ENCODE measurements around the gene DUSP16.
"Not testable (repeated sequence)": the region's sequence is repeated elsewhere in the genome, so short reads cannot be mapped to it uniquely, and the experiment has no call there.

DUSP16 gene

DNA sequence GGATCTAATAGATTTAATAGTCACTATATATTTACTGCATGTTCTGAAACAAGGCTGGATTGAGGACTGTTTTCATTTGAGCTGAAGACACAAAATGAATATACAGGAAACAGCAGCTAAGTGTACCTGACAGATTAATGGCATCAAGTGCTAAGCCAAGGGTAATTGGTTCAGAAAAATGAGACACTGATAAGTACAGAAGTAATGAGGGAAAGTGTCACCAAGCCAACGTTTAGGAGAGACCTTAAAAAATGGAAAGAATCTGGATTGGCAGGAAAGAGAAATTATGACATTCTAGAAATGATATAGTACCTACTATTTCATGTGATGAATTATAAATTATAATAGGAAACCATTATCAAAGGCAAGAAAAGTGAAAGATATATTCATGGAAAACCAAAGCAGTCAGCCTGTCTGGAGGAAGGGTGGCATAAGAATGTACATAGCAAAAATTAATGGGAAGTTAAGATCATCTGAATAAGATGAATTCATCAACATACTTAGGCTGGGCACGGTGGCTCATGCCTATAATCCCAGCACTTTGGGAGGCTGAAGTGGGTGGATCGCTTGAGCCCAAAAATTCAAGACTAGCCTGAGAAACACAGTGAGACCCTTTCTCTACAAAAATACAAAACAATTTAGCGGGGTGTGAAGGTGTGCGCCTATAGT is 21.0 kb upstream of the DUSP16 start:
- DNase-seq (ENCODE audit: low read depth): no peak

GRCh38 chr12:12582895-12583303 is 20.2 kb upstream of the DUSP16 start:
- peak; percentile 7 for DNase-seq (ENCODE audit: low read depth)

DNA sequence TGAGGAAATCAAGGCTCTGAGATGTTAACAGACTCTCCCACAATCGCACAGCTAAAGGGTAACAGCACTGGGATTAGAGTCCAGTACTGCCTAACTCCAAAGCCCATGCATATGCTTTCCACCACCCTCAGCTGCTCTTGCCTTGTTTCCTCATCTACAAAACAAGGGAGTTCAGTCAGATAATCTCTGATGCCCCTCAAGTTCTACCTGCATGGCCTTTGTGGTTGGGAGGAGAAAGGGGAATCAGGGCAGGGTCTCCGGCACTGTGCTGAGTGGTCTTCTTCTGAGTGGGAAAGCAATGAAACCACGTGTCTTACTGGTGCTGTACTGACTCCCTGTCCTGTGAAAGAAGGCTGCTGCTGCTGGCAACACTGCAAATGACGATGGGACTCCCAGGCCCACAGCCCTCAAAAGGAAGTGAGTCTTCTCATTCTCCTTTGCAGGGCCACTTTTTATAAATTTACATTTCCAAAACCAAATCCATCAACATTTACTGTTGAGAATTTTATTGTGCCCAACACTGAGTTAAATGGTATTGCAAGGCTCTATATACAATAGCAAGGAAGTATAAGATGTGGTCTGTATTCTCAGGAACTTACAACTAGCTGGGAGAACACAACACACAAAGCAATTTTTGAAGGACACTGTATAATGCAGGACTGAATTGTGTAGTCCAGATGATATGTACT is 19.7 kb upstream of the DUSP16 start:
- no peak for DNase-seq (ENCODE audit: low read depth)

GRCh38 chr12:12580716-12581115 is 18.1 kb upstream of the DUSP16 start:
- not testable (repeated sequence) for DNase-seq (ENCODE audit: low read depth)

GRCh38 chr12:12577786-12578185 is 15.1 kb upstream of the DUSP16 start:
- DNase-seq (ENCODE audit: low read depth): no peak

DNA sequence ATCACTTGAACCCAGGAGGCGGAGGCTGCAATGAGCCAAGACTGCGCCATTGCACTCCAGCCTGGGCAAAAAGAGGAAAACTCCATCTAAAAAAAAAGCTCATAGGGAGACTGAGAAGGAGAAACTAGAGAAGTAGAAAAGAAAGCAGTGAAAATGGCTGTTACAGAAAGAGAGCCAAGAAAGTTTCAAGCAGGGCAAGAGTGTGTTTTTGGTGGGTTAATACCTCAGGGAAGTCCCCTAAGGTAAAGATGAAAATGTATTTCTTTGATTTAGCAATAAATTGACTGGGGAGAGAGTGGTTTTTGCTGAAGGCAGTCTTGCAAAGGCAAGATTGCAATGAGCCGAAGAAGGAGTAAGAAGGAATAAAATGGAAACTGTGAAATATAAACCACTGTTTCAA is 10.0 kb upstream of the DUSP16 start:
- DNase-seq (ENCODE audit: low read depth): no peak

DNA sequence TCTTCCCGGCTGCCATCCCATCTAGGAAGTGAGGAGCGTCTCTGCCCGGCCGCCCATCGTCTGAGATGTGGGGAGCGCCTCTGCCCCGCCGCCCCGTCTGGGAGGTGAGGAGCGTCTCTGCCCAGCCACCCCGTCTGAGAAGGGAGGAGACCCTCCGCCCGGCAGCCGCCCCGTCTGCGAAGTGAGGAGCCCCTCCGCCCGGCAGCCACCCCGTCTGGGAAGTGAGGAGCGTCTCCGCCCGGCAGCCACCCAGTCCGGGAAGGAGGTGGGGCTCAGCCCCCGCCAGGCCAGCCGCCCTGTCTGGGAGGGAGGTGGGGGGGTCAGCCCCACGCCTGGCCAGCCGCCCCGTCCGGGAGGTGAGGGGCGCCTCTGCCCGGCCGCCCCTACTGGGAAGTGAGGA is 3.3 kb upstream of the DUSP16 start:
- not testable (repeated sequence) for DNase-seq (ENCODE audit: low read depth)

GRCh38 chr12:12564911-12565310 is 2.2 kb upstream of the DUSP16 start:
- DNase-seq (ENCODE audit: low read depth): no peak

DNA sequence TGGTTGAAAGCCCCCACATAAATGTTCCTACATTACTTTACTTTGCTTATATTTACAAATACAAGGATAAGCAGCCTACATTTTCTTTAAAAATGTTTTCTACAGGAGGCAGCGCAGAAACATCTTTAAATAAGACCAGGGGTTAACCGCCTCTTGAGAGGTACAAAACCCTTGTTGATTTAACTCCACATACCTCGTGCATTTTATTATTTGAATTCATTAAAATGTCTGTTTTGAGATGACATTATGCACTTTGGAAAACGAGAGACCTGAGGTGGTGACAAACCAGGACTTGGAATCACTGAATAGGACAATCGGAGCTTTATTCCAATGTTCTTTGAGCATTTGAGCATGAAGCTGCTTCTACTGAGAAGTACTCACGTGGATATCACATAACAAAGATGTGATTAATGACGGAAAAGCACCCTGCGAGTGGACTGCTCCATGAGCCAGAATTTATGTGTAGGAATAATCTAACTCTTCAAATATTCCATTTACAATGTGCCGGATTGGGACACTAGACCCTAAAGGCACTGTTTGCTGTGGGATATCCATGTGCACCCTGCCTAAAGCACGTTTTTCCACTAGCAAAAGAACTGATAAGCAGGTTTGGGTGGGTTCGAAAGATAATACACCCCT is 746 bp upstream of the DUSP16 start:
- no peak for DNase-seq (ENCODE audit: low read depth)

- peak; percentile 16 for DNase-seq (ENCODE audit: low read depth)
Observed at GRCh38 chr12:12562016-12562483, 613 bp downstream of the DUSP16 start.

DNA sequence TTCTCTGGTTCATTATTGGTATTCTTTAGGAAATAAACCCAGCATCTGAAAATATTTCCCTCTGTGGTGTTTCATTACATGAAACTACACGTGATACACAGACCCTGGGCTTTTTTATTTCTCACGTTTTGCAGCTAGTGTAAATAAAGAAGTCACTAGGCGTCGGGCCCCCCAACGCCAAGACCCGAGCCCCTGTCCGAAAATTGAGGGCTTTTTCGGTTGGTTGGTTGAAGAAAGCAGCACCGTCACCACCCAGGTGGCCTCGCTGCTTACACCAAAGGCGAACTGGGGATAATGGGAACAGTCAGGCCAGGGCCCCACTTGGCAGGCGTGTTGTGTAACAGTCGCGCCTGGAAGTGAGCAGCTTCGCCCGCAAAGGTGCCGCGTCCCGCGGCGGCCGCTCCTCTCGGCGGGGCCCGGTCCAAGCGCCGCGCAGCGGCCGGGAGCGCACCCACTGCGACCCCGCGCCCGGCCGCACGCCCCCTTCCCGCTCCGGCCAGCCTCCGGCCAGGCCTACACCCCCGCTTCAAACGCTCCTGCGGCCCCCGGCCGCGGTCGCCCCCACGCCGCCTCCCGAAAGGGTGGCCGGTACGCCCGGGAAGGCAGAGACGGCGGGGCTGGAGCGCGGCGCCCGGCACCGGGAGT is 1.2 kb downstream of the DUSP16 start:
- DNase-seq (ENCODE audit: low read depth): peak; percentile 29

GRCh38 chr12:12560587-12561370 is 1.9 kb downstream of the DUSP16 start:
- DNase-seq (ENCODE audit: low read depth): peak; percentile 36

GRCh38 chr12:12559719-12560296 is 2.9 kb downstream of the DUSP16 start:
- no peak for DNase-seq (ENCODE audit: low read depth)

DNA sequence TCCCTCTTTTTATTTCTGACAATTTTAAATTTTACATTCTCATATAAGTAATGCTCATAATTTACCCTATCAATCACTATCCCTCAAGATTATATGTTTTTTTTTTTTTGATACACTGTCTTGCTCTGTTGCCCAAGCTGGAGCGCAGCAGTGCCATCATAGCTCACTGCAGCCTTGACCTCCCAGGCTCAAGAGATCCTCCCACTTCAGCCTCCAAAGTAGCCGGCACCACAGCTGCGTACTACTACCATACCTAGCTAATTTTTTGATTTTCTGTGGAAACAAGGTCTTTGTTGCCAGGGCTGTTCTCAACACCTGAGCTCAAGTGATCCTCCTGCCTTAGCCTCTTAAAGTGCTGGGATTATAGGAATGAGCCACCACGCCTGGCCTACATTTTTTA is 4.4 kb downstream of the DUSP16 start:
- no peak for DNase-seq (ENCODE audit: low read depth)

GRCh38 chr12:12557733-12558132 is 4.9 kb downstream of the DUSP16 start:
- DNase-seq (ENCODE audit: low read depth): no peak

DNA sequence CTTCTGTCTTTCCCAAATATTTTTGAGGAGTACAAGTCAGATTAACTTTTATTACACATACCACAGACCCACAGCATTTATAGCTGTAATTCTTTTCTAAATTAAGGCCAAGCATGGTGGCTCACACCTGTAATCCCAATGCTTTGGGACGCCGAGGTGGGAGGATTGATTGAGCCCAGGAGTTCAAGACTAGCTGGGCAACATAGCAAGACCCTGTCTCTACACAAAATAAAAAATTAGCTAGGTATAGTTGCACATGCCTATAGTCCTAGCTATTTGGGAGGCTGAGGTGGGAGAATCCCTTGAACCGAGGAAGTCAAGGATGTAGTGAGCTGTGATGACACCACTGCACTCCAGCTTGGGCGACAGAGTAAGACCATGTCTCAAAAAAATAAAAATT is 7.0 kb downstream of the DUSP16 start:
- DNase-seq (ENCODE audit: low read depth): no peak

GRCh38 chr12:12553208-12553785 is 9.4 kb downstream of the DUSP16 start:
- no peak for DNase-seq (ENCODE audit: low read depth)

- DNase-seq (ENCODE audit: low read depth): no peak
Observed at GRCh38 chr12:12551115-12551514, 11.5 kb downstream of the DUSP16 start.

- no peak for DNase-seq (ENCODE audit: low read depth)
Observed at GRCh38 chr12:12550277-12550676, 12.4 kb downstream of the DUSP16 start.

GRCh38 chr12:12549426-12549825 is 13.2 kb downstream of the DUSP16 start:
- DNase-seq (ENCODE audit: low read depth): no peak

DNA sequence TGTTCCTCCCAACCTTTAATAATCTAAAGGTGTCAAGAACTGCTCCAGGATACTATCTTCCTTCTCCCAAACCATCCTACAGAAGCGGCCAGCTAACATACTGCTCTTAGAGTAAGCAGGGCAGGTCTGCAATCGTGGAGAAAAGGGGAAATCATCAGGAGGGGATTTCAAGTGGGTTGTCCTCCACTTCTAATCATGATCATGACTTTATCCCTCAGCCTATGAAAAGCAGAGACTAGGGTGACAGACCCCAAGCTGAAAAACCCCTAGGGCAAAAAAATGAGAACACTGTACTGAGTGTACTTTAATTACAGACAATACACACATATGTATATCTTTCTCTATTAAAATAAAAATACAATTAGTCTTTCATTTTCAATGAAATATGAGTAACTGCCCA is 13.9 kb downstream of the DUSP16 start:
- no peak for DNase-seq (ENCODE audit: low read depth)

Measured in activated T-helper 9 cell treated with anti-CD3 and anti-CD28 coated beads, Interleukin-2, amount 50 U/mL, for 16 hours (primary cell).